Esophagus muscularis mucosa (tissue), 4 donors: Measurements from ENCODE around the gene TAPT1. TPM values are rescaled to one million over a fixed set of nuclear protein-coding genes. Genes with fewer than 3 reads are reported as not detected.

Source experiments
- DNase-seq: peaks from one replicate; pipeline ENCODE4 v3.0.0-alpha.2; 2017; ENCODE audit errors: extremely low spot score
- H3K27ac ChIP-seq, 4 donors: fragments of 200-600 bp; sonication (generic); replicated peaks in 1 of 4; 1 replicate in 3 of 4; 2 replicates in 1 of 4; pipeline ENCODE4 v1.5.1; 2016 to 2019; ENCODE audit warnings: mild to moderate bottlenecking in 1 of 4
- H3K27me3 ChIP-seq, 4 donors: fragments of 200-600 bp; sonication (generic); one replicate each; pipeline versions ENCODE4 v1.5.1 to v1.6.0; 2016 to 2019
- H3K36me3 ChIP-seq, 4 donors: fragments of 200-600 bp; sonication (generic); one replicate each; pipeline ENCODE4 v1.5.1; 2016 to 2019
- H3K4me1 ChIP-seq, 4 donors: fragments of 200-600 bp; sonication (generic); one replicate each; pipeline ENCODE4 v1.5.1; 2016 to 2019
- H3K4me3 ChIP-seq, 4 donors: fragments of 200-600 bp; sonication (generic); 1 replicate in 2 of 4; 2 replicates in 2 of 4; pipeline ENCODE4 v1.5.1; 2016 to 2019; ENCODE audit warnings: mild to moderate bottlenecking in 4 of 4, moderate library complexity in 1 of 4
- H3K9me3 ChIP-seq, 4 donors: fragments of 200-600 bp; sonication (generic); 1 replicate in 3 of 4; 2 replicates in 1 of 4; pipeline ENCODE4 v1.5.1; 2016 to 2019
- EP300 ChIP-seq: sonication (generic); formaldehyde crosslinking; IDR thresholded peaks from one replicate; pipeline ENCODE4 v1.6.1; 2017; ENCODE audit warnings: antibody characterized with exemption
- POLR2A ChIP-seq: fragments of 450-650 bp; IDR thresholded peaks from one replicate; pipeline ENCODE4 v1.6.1; 2017; ENCODE audit warnings: antibody characterized with exemption, moderate library complexity, mild to moderate bottlenecking, low read depth
- POLR2AphosphoS5 ChIP-seq, 2 donors: sonication (generic); formaldehyde crosslinking; IDR thresholded peaks; one replicate each; pipeline ENCODE4 v1.6.1; 2017; ENCODE audit warnings: antibody characterized with exemption in 2 of 2
- WGBS: methylation state at CpG from one replicate; pipeline ENCODE4 v1.1.5; 2018; 5-methylcytosine and 5-hydroxymethylcytosine counted together
- intact Hi-C: fragments of 100-400 bp; cut with DNase I; formaldehyde crosslinking; loops from one replicate; pipeline ENCODE4 v1.15.1; 2023
- total RNA-seq, 4 donors: library from RNA; depleted of rRNA; stranded (reverse); fragments of >200 nt; gene quantifications; one replicate each; pipeline versions ENCODE4 v1.1.0 to v1.2.1, GENCODE V29; 2016
- TF ChIP-seq, protein P1 (sequence below), 3 experiments: fragments of 200-600 bp in 2 of 3; fragments of 450-650 bp in 1 of 3; sonication (generic) in 2 of 3; IDR thresholded peaks; one replicate each; pipeline ENCODE4 v1.5.1; 2017 to 2019; ENCODE audit warnings: antibody characterized with exemption in 3 of 3, mild to moderate bottlenecking in 2 of 3, moderate library complexity in 1 of 3

The TAPT1 gene
- total RNA-seq, 4 donors from 2014 or later = 18.1 to 27.4 (median 21.6) TPM

DNA sequence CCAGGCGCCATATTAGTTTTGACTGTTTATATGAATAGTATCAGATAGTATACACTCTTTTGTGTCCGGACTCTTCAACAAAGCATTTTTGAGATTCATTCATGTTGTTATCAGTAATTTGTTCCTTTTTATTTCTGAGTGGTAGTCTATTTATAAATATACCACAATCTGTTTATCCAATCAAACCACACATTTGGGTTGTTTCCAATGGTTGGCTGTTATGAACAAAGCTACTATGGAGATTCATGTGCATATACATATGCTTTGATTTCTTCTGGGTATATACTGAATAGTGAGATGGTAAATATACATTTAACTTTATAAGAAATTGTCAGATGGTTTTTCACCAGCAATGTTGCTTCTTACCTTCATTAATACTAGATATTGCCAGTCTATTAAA lies 36.8 kb upstream of the TAPT1 start:
- intact Hi-C loops = loop anchor here (2.0 kb wide), 1 partner anchor 236 kb away; no protein-coding TSS in a partner anchor
- no peak overlapping the region for H3K27ac ChIP-seq
- no peak for DNase-seq
- no peaks in the 10 kb centered on the region for H3K36me3 ChIP-seq
- H3K4me3 ChIP-seq = no peak overlapping the region
- H3K4me1 ChIP-seq = peaks cover 0 to 4% (median 0%) of the 10 kb centered on the region in 4 donors
- 93% methylated on average over 2 of the region's 2 CpGs for WGBS
- H3K9me3 ChIP-seq = no peaks in the 10 kb centered on the region
- no peaks in the 10 kb centered on the region for H3K27me3 ChIP-seq
- TF ChIP-seq POLR2AphosphoS5 (IDR thresholded peaks at IDR 0.05) (no peak), POLR2A (no peak), EP300 (no peak)
- TF ChIP-seq, protein P1, sequence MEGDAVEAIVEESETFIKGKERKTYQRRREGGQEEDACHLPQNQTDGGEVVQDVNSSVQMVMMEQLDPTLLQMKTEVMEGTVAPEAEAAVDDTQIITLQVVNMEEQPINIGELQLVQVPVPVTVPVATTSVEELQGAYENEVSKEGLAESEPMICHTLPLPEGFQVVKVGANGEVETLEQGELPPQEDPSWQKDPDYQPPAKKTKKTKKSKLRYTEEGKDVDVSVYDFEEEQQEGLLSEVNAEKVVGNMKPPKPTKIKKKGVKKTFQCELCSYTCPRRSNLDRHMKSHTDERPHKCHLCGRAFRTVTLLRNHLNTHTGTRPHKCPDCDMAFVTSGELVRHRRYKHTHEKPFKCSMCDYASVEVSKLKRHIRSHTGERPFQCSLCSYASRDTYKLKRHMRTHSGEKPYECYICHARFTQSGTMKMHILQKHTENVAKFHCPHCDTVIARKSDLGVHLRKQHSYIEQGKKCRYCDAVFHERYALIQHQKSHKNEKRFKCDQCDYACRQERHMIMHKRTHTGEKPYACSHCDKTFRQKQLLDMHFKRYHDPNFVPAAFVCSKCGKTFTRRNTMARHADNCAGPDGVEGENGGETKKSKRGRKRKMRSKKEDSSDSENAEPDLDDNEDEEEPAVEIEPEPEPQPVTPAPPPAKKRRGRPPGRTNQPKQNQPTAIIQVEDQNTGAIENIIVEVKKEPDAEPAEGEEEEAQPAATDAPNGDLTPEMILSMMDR (IDR thresholded peaks at IDR 0.05) = no peak

DNA sequence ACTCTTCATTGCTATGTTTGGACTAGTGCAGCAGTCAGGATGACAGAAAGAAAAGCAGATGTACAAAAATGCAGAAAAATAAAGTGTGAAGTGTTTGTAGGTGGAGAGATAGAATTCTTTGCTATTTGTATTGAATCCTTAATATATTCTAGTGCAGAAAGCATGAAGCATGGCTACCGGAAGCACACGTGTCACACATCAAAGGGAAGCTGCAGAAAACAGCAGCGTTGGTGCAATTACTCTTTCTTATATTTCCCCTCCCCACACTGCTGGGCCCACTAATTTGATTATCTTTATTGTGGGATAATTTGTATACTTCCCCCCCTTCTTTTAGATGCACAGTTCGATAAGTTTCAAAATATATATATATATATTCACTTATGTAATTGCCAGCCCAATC lies 35.9 kb upstream of the TAPT1 start:
- DNase-seq = no peak
- intact Hi-C loops = loop anchor here (2.0 kb wide), 1 partner anchor 235 kb away; no protein-coding TSS in a partner anchor
- no peaks in the 10 kb centered on the region for H3K27me3 ChIP-seq
- H3K4me1 ChIP-seq = peaks cover 0 to 4% (median 0%) of the 10 kb centered on the region in 4 donors
- TF ChIP-seq POLR2AphosphoS5 (IDR thresholded peaks at IDR 0.05) (no peak), POLR2A (no peak), EP300 (no peak)
- TF ChIP-seq, protein P1 (IDR thresholded peaks at IDR 0.05) = no peak
- peaks cover 0 to 6% (median under 1%) of the 10 kb centered on the region in 4 donors for H3K36me3 ChIP-seq
- H3K9me3 ChIP-seq = no peaks in the 10 kb centered on the region
- no peak overlapping the region for H3K4me3 ChIP-seq
- WGBS = 88% methylated on average over 4 of the region's 4 CpGs
- no peak overlapping the region for H3K27ac ChIP-seq

DNA sequence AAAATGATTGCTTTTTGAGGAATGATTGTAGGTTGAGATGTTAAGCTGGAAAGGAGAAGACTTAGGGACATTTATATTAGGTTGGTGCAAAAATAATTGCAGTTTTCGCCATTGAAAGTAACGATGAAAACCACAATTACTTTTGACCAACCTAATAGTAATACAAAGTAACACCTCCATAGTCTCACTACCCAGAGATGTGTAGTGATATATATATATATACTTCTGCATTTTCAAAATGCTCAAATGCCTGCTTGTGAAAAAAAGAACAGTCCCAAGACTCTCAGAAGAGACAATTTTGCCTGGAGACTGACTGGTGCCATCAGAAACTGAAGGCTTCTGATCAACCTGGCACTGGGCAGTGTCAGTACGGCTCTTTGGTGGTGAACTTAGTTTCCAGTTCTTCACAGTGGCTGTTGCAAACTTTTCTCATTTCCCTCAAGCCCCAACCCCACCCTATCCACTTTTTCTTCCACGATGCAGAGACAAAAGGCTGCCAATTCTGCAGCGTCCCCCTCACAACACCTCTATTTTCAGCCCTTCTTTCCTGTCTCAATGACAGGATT lies 35.1 kb upstream of the TAPT1 start:
- H3K9me3 ChIP-seq = no peaks in the 10 kb centered on the region
- H3K4me3 ChIP-seq = no peak overlapping the region
- no peak for DNase-seq
- no peak overlapping the region for H3K27ac ChIP-seq
- TF ChIP-seq EP300 = no peak
- TF ChIP-seq, protein P1 (IDR thresholded peaks at IDR 0.05) = no peak
- WGBS = 91% methylated on average over 5 of the region's 5 CpGs
- H3K27me3 ChIP-seq = no peaks in the 10 kb centered on the region
- intact Hi-C loops = no loop called here
- H3K4me1 ChIP-seq = peaks cover 0 to 4% (median 0%) of the 10 kb centered on the region in 4 donors
- peaks cover 0 to 12% (median 6%) of the 10 kb centered on the region in 4 donors for H3K36me3 ChIP-seq

DNA sequence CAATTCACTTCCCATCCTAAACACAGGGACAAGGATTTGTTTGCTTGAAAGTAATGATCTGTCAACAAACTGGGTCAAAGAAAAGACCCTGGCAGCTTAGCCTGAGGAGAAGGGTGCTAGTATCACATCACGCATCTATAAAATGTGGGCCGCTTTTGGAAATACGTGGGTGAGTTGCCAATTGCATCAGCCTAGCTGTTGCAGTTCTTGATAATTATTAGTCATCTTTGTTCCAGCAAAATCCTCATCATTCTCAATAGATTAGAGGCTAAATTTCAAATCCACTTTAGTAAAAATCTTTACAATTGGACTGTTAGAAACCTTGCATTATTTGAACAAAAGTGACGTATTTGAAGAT lies 33.6 kb upstream of the TAPT1 start:
- peaks cover 0 to 4% (median 0%) of the 10 kb centered on the region in 4 donors for H3K4me1 ChIP-seq
- H3K27me3 ChIP-seq = no peaks in the 10 kb centered on the region
- no peak overlapping the region for H3K4me3 ChIP-seq
- no peaks in the 10 kb centered on the region for H3K9me3 ChIP-seq
- WGBS = 94% methylated on average over 4 of the region's 4 CpGs
- no peak for DNase-seq
- peaks cover 0 to 19% (median 8%) of the 10 kb centered on the region in 4 donors for H3K36me3 ChIP-seq
- TF ChIP-seq EP300 (no peak), POLR2A (no peak), POLR2AphosphoS5 (IDR thresholded peaks at IDR 0.05) (no peak)
- TF ChIP-seq, protein P1 (IDR thresholded peaks at IDR 0.05) = no peak
- intact Hi-C loops = no loop called here
- no peak overlapping the region for H3K27ac ChIP-seq
